DOHH2 (cell line): ENCODE measurements around the gene LHFPL4.

ENCODE experiments used
- EZH2phosphoT487 ChIP-seq: fragments of 200-600 bp; sonication (generic); IDR thresholded peaks from 2 replicates; pipeline ENCODE4 v1.6.1; 2017; ENCODE audit warnings: borderline replicate concordance, mild to moderate bottlenecking, antibody characterized with exemption, low read length, moderate library complexity, mixed read lengths
- TF ChIP-seq, protein P1 (sequence below): fragments of 200-600 bp; sonication (generic); IDR thresholded peaks from one replicate; pipeline ENCODE4 v1.5.1; 2014; ENCODE audit warnings: antibody characterized with exemption, mild to moderate bottlenecking, low read depth, low read length; ENCODE audit not compliant: poor library complexity, severe bottlenecking

DNA sequence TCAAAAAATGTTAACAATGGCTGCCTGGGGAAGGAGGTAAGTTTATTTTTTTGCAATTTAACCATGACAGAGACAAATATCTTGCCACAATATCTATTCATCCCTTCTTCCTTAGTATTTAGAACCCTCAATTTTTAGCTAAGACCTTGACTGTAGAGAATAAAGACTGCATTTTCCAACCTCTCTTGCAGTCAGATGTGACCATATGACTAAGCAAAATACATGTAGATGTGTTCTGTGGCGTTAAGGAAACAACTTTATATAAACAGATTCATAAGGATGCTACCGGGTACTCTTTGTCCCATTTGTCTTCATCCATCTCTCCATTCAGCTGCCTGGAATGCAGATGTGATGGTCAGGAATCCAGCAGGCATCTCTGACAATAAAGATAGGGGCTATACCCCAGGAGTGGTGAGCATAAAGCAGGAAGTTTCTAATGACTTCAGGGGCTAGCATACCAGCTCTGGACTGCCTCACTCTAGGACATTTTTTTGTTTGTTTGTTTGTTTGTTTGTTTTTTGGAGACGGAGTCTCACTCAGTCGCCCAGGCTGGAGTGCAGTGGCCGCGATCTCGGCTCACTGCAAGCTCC lies 41.1 kb downstream of the LHFPL4 start:
- TF ChIP-seq, protein P1, sequence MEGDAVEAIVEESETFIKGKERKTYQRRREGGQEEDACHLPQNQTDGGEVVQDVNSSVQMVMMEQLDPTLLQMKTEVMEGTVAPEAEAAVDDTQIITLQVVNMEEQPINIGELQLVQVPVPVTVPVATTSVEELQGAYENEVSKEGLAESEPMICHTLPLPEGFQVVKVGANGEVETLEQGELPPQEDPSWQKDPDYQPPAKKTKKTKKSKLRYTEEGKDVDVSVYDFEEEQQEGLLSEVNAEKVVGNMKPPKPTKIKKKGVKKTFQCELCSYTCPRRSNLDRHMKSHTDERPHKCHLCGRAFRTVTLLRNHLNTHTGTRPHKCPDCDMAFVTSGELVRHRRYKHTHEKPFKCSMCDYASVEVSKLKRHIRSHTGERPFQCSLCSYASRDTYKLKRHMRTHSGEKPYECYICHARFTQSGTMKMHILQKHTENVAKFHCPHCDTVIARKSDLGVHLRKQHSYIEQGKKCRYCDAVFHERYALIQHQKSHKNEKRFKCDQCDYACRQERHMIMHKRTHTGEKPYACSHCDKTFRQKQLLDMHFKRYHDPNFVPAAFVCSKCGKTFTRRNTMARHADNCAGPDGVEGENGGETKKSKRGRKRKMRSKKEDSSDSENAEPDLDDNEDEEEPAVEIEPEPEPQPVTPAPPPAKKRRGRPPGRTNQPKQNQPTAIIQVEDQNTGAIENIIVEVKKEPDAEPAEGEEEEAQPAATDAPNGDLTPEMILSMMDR = no peak
- TF ChIP-seq EZH2phosphoT487 = no peak
